HCT116 (cell line): ENCODE results near the gene GSTT2B. TPM values are rescaled to one million over a fixed set of nuclear protein-coding genes. Genes with fewer than 3 reads are reported as not detected.
"Not testable (repeated sequence)": the region's sequence is repeated elsewhere in the genome, so short reads cannot be mapped to it uniquely, and the experiment has no call there.

Experiments used
- ATAC-seq: fragments of 200-7000 bp; cut with Tn5 transposase; 2 replicates; pipeline ENCODE4 v1.9.1; 2020; ENCODE audit warnings: mild to moderate bottlenecking, moderate library complexity
- BruUV-seq: library from RNA; stranded (reverse); fragments of 400-500 nt; replicated peaks from 2 replicates; lab custom pipeline; 2021; lab: Mats Ljungman, UMichigan
- CTCF ChIA-PET: fragments of 300-600 bp; sonication (Branson Sonifier 250); formaldehyde crosslinking; loops from one replicate; lab custom pipeline; 2021; ENCODE audit warnings: antibody characterized with exemption; lab: Charles Lee
- POLR2A ChIA-PET: fragments of 300-600, 350-600 bp; sonication (Branson Sonifier 250); formaldehyde crosslinking; loops from one replicate; lab custom pipeline; 2021; ENCODE audit warnings: antibody characterized with exemption; lab: Charles Lee
- RAD21 ChIA-PET, 2 experiments: fragments of 300-600 bp; sonication (Branson Sonifier 250); formaldehyde crosslinking; loops; one replicate each; lab custom pipeline; 2023; ENCODE audit warnings: low total read pairs in 2 of 2; ENCODE audit not compliant: uncharacterized antibody in 2 of 2, unreplicated experiment in 2 of 2, low non-redundant PET in 1 of 2; lab: Charles Lee
- DNase-seq: peaks from one replicate; pipeline ENCODE4 v3.0.0-alpha.2; 2010; ENCODE audit warnings: low read depth, low spot score
- H2AFZ ChIP-seq: fragments of 200-600 bp; shearing (Covaris generic), sonication (generic); 2 replicates; pipeline ENCODE4 v1.6.1; 2017; ENCODE audit warnings: low read depth, mixed run types, mixed read lengths, antibody characterized with exemption, low read length; ENCODE audit not compliant: poor library complexity, severe bottlenecking
- H3K27ac ChIP-seq: 2 replicates; pipeline ENCODE4 v1.5.1; 2012; ENCODE audit warnings: low read depth, low read length
- H3K27me3 ChIP-seq: fragments of 200-600 bp; sonication (generic); 2 replicates; pipeline ENCODE4 v1.6.1; 2016; ENCODE audit warnings: mixed run types, low read length, mixed read lengths; ENCODE audit not compliant: insufficient read depth
- H3K36me3 ChIP-seq, 2 experiments: fragments of 200-500 bp in 1 of 2; fragments of 200-600 bp in 1 of 2; sonication (Bioruptor generic) in 1 of 2; sonication (generic) in 1 of 2; 2 replicates each; pipeline versions ENCODE4 v1.5.1 to v1.6.1; 2014 to 2016; ENCODE audit warnings: low read length in 2 of 2, inconsistent platforms in 1 of 2, mixed read lengths in 1 of 2, mixed run types in 1 of 2; ENCODE audit not compliant: insufficient read depth in 2 of 2, control insufficient read depth in 1 of 2
- H3K4me1 ChIP-seq, 2 experiments: fragments of 200-600 bp in 1 of 2; sonication (generic) in 1 of 2; 2 replicates each; pipeline versions ENCODE4 v1.5.1 to v1.6.1; 2012 to 2017; ENCODE audit warnings: low read length in 2 of 2, inconsistent platforms in 1 of 2, mild to moderate bottlenecking in 1 of 2, mixed read lengths in 1 of 2, mixed run types in 1 of 2, moderate library complexity in 1 of 2; ENCODE audit not compliant: insufficient read depth in 2 of 2, control insufficient read depth in 1 of 2
- H3K4me2 ChIP-seq: fragments of 200-600 bp; sonication (generic); 2 replicates; pipeline ENCODE4 v1.6.1; 2017; ENCODE audit warnings: mixed run types, low read length, mixed read lengths
- H3K4me3 ChIP-seq, 2 experiments: fragments of 200-600 bp in 1 of 2; sonication (generic) in 1 of 2; replicated peaks in 1 of 2; 2 replicates each; pipeline ENCODE4 v1.5.1; 2011 to 2016; ENCODE audit warnings: low read length in 2 of 2, control low read depth in 1 of 2, low read depth in 1 of 2, mild to moderate bottlenecking in 1 of 2, mixed read lengths in 1 of 2, mixed run types in 1 of 2
- H3K79me2 ChIP-seq: fragments of 200-600 bp; sonication (generic); 2 replicates; pipeline ENCODE4 v1.6.1; 2017; ENCODE audit warnings: mild to moderate bottlenecking, mixed run types, low read length, moderate library complexity, mixed read lengths; ENCODE audit not compliant: insufficient read depth
- H3K9ac ChIP-seq: fragments of 200-600 bp; sonication (generic); 2 replicates; pipeline ENCODE4 v1.6.1; 2016; ENCODE audit warnings: low read length, mixed read lengths
- H3K9me2 ChIP-seq: fragments of 200-600 bp; sonication (generic), shearing (Covaris generic); 2 replicates; pipeline ENCODE4 v1.6.1; 2017; ENCODE audit warnings: mixed run types, mild to moderate bottlenecking, moderate library complexity; ENCODE audit not compliant: insufficient read depth
- H3K9me3 ChIP-seq, 2 experiments: fragments of 200-500 bp in 1 of 2; fragments of 200-600 bp in 1 of 2; sonication (Bioruptor generic) in 1 of 2; sonication (generic) in 1 of 2; 2 replicates each; pipeline ENCODE4 v1.6.1; 2014 to 2017; ENCODE audit warnings: low read length in 2 of 2, mixed read lengths in 2 of 2, inconsistent platforms in 1 of 2, low read depth in 1 of 2, mild to moderate bottlenecking in 1 of 2, mixed run types in 1 of 2, moderate library complexity in 1 of 2; ENCODE audit not compliant: control insufficient read depth in 1 of 2, insufficient read depth in 1 of 2
- H4K20me1 ChIP-seq: fragments of 200-600 bp; sonication (generic), shearing (Covaris generic); 2 replicates; pipeline ENCODE4 v1.6.1; 2017; ENCODE audit warnings: mixed run types, mild to moderate bottlenecking, moderate library complexity; ENCODE audit not compliant: insufficient read depth
- CEBPB ChIP-seq: IDR thresholded peaks from 2 replicates; pipeline ENCODE4 v1.6.1; 2012; ENCODE audit warnings: low read depth
- ELF1 ChIP-seq: IDR thresholded peaks from 2 replicates; pipeline ENCODE4 v1.6.1; 2012; ENCODE audit warnings: low read depth, borderline replicate concordance
- FOSL1 ChIP-seq: IDR thresholded peaks from 2 replicates; pipeline ENCODE4 v1.6.1; 2012; ENCODE audit warnings: low read depth
- SRF ChIP-seq: IDR thresholded peaks from 2 replicates; pipeline ENCODE4 v1.6.1; 2012; ENCODE audit warnings: low read depth
- TCF7L2 ChIP-seq: IDR thresholded peaks from 2 replicates; pipeline ENCODE4 v1.7.0; 2011; ENCODE audit warnings: borderline replicate concordance, inconsistent platforms; ENCODE audit not compliant: insufficient read depth, insufficient read length; ENCODE audit errors: extremely low read depth
- intact Hi-C: fragments of 100-400 bp; cut with micrococcal nuclease; formaldehyde crosslinking; loops from 2 replicates; pipeline ENCODE4 v1.10.0; 2022
- total RNA-seq: library from RNA; stranded (reverse); gene quantifications from one replicate; pipeline ENCODE4 v1.2.1, GENCODE V29; 2021; ENCODE audit not compliant: unreplicated experiment

The GSTT2B gene
- total RNA-seq, 1 experiment from 2014 or later = 14.3 TPM

GRCh38 chr22:23922921-23923320, 38.1 kb downstream of the GSTT2B start (continued):
- no peak for TF ChIP-seq SRF
- no peak for TF ChIP-seq TCF7L2
- no peak for TF ChIP-seq ELF1

- Histone ChIP-seq H3K4me2 (peak overlapping the region; percentile 21; the same call in 1 of the 2 replicates), H3K4me1 (peaks cover 3 to 12% of the 10 kb centered on the region in 2 experiments; a peak in 2 of 4 replicates), H3K9me3 (peaks cover 4 to 11% of the 10 kb centered on the region in 2 experiments; a peak in 2 of 4 replicates)
- peak; percentile 28; the same call in 1 of the 2 replicates for TF ChIP-seq FOSL1
- TF ChIP-seq CEBPB = peak; percentile 66
- H2AFZ ChIP-seq, H3K27me3 ChIP-seq, H3K27ac ChIP-seq, H4K20me1 ChIP-seq, intact Hi-C loops, DNase-seq, H3K9ac ChIP-seq, RAD21 ChIA-PET, H3K9me2 ChIP-seq, H3K4me3 ChIP-seq, H3K79me2 ChIP-seq, H3K36me3 ChIP-seq, BruUV-seq: not testable (repeated sequence)
- ChIA-PET POLR2A (interaction anchor here (0.5 to 1.3 kb wide), 2 partner anchors 8 to 64 kb away, joined by 4 to 5 read pairs; partner anchors contain the start of gene SLC2A11), CTCF (interaction anchor here (1.4 to 2.6 kb wide), 2 partner anchors 8 to 28 kb away, joined by 6 to 13 read pairs; partner anchors contain the start of gene MIF)
- 0 out of 2 replicates have a peak, but pooled peaks have one; percentile 44 for ATAC-seq
These were observed 39.3 kb downstream of the GSTT2B start for GRCh38 chr22:23921586-23922201.

GRCh38 chr22:23920267-23920611, 40.8 kb downstream of the GSTT2B start:
- H4K20me1 ChIP-seq, H3K9me2 ChIP-seq, H3K9ac ChIP-seq, H3K79me2 ChIP-seq, H2AFZ ChIP-seq, ATAC-seq, DNase-seq, H3K27ac ChIP-seq, H3K36me3 ChIP-seq, RAD21 ChIA-PET, intact Hi-C loops, BruUV-seq, H3K27me3 ChIP-seq, H3K4me3 ChIP-seq, H3K9me3 ChIP-seq, H3K4me2 ChIP-seq: not testable (repeated sequence)
- H3K4me1 ChIP-seq = peaks cover 3 to 12% of the 10 kb centered on the region in 2 experiments; a peak in 2 of 4 replicates
- ChIA-PET POLR2A (interaction anchor here (1.8 kb wide), 1 partner anchor 26 kb away, joined by 7 read pairs; the partner anchor contains the start of gene MIF), CTCF (interaction anchor here (2.6 kb wide), 1 partner anchor 26 kb away, joined by 13 read pairs; the partner anchor contains the start of gene MIF)
